GM23338 (cell line): Measurements from ENCODE around the gene PRKCH. TPM values are rescaled to one million over a fixed set of nuclear protein-coding genes. Genes with fewer than 3 reads are reported as not detected.

ENCODE experiments used
- ATAC-seq: fragments of 200-7000 bp; cut with Tn5 transposase; 3 replicates; pipeline ENCODE4 v1.9.1; 2020
- DNase-seq: peaks from one replicate; pipeline ENCODE4 v3.0.0-alpha.2; 2015; ENCODE audit warnings: low spot score
- H2AFZ ChIP-seq: fragments of 200-600 bp; sonication (generic); 2 replicates; pipeline ENCODE4 v1.8.0; 2016; ENCODE audit warnings: antibody characterized with exemption, mild to moderate bottlenecking, moderate library complexity
- H3F3A ChIP-seq: fragments of 200-600 bp; sonication (generic); replicated peaks from 2 replicates; pipeline ENCODE4 v1.8.0; 2017; ENCODE audit warnings: antibody characterized with exemption, mixed run types, low read depth
- H3K27ac ChIP-seq: fragments of 200-600 bp; sonication (generic); 2 replicates; pipeline ENCODE4 v1.6.1; 2016; ENCODE audit warnings: low read depth
- H3K27me3 ChIP-seq: fragments of 200-600 bp; sonication (generic); 2 replicates; pipeline ENCODE4 v1.8.0; 2016; ENCODE audit warnings: mild to moderate bottlenecking, mixed run types, moderate library complexity; ENCODE audit not compliant: insufficient read depth
- H3K36me3 ChIP-seq: fragments of 200-600 bp; sonication (generic); 2 replicates; pipeline ENCODE4 v1.8.0; 2016; ENCODE audit warnings: mild to moderate bottlenecking; ENCODE audit not compliant: insufficient read depth
- H3K4me1 ChIP-seq: fragments of 200-600 bp; sonication (generic); 2 replicates; pipeline ENCODE4 v1.8.0; 2016; ENCODE audit warnings: mild to moderate bottlenecking, moderate library complexity; ENCODE audit not compliant: insufficient read depth
- H3K4me2 ChIP-seq: fragments of 200-600 bp; sonication (generic); 2 replicates; pipeline ENCODE4 v1.7.1; 2017; ENCODE audit warnings: mixed run types
- H3K4me3 ChIP-seq: fragments of 200-600 bp; sonication (generic); 2 replicates; pipeline ENCODE4 v1.6.1; 2016; ENCODE audit warnings: mixed run types
- H3K79me2 ChIP-seq: fragments of 200-600 bp; sonication (generic); replicated peaks from 2 replicates; pipeline ENCODE4 v1.8.0; 2017; ENCODE audit warnings: mild to moderate bottlenecking; ENCODE audit not compliant: insufficient read depth
- H3K9me2 ChIP-seq: fragments of 200-600 bp; sonication (generic); 2 replicates; pipeline ENCODE4 v1.8.0; 2017; ENCODE audit not compliant: insufficient read depth
- H4K20me1 ChIP-seq: fragments of 200-600 bp; sonication (generic); replicated peaks from 2 replicates; pipeline ENCODE4 v1.8.0; 2017; ENCODE audit warnings: mild to moderate bottlenecking; ENCODE audit not compliant: insufficient read depth
- H3K27ac Mint-ChIP-seq: 2 replicates; pipeline ENCODE4 v1.8.0; 2020; ENCODE audit warnings: inconsistent platforms, mild to moderate bottlenecking, moderate library complexity, mixed read lengths
- H3K27me3 Mint-ChIP-seq: 3 replicates; pipeline ENCODE4 v1.8.0; 2022; ENCODE audit warnings: low read depth, mild to moderate bottlenecking, moderate library complexity, mixed read lengths, inconsistent platforms; ENCODE audit not compliant: insufficient read depth, poor library complexity
- H3K36me3 Mint-ChIP-seq: 3 replicates; pipeline ENCODE4 v1.8.0; 2021; ENCODE audit warnings: low read depth, mild to moderate bottlenecking, inconsistent platforms, moderate library complexity, mixed read lengths
- H3K4me1 Mint-ChIP-seq: 3 replicates; pipeline ENCODE4 v1.8.0; 2020; ENCODE audit warnings: mild to moderate bottlenecking, inconsistent platforms, mixed read lengths
- H3K4me3 Mint-ChIP-seq: 3 replicates; pipeline ENCODE4 v1.8.0; 2021; ENCODE audit warnings: moderate library complexity, mild to moderate bottlenecking, inconsistent platforms, mixed read lengths
- H3K9me3 Mint-ChIP-seq: 3 replicates; pipeline ENCODE4 v1.8.0; 2020; ENCODE audit warnings: moderate library complexity, mild to moderate bottlenecking, inconsistent platforms, mixed read lengths
- CREB1 ChIP-seq: fragments of 250-450 bp; sonication (Bioruptor Pico); IDR thresholded peaks from 2 replicates; pipeline ENCODE4 v1.5.0; 2020; ENCODE audit warnings: low read depth, mild to moderate bottlenecking, moderate library complexity
- ETS1 ChIP-seq: IDR thresholded peaks from 2 replicates; pipeline ENCODE4 v1.6.1; 2016; ENCODE audit warnings: antibody characterized with exemption
- EZH2 ChIP-seq: fragments of 200-600 bp; sonication (generic); IDR thresholded peaks from one replicate; pipeline ENCODE4 v1.8.0; 2017; ENCODE audit warnings: antibody characterized with exemption, mild to moderate bottlenecking, low read depth; ENCODE audit not compliant: unreplicated experiment
- EZH2phosphoT487 ChIP-seq: fragments of 200-600 bp; sonication (generic); IDR thresholded peaks from one replicate; pipeline ENCODE4 v1.8.1; 2018; ENCODE audit warnings: antibody characterized with exemption; ENCODE audit not compliant: unreplicated experiment
- NANOG ChIP-seq: IDR thresholded peaks from 2 replicates; pipeline ENCODE4 v1.6.1; 2016; ENCODE audit warnings: antibody characterized with exemption, borderline replicate concordance
- POLR2AphosphoS5 ChIP-seq: IDR thresholded peaks from 2 replicates; pipeline ENCODE4 v1.6.1; 2016; ENCODE audit warnings: antibody characterized with exemption, low read depth
- STAT1 ChIP-seq: IDR thresholded peaks from one replicate; pipeline ENCODE4 v1.6.1; 2016; ENCODE audit warnings: antibody characterized with exemption; ENCODE audit not compliant: unreplicated experiment
- ZNF114 ChIP-seq: fragments of 250-450 bp; sonication (Bioruptor Pico); IDR thresholded peaks from 2 replicates; pipeline ENCODE4 v1.5.0; 2020; ENCODE audit warnings: mild to moderate bottlenecking, moderate library complexity
- ZNF462 ChIP-seq: fragments of 250-450 bp; sonication (Bioruptor Pico); IDR thresholded peaks from 2 replicates; pipeline ENCODE4 v1.5.0; 2020; ENCODE audit warnings: mild to moderate bottlenecking, moderate library complexity
- polyA plus RNA-seq: library from polyadenylated mRNA; unstranded; fragments of >200 nt; fragmentation: Nextera tagmentation; extraction: Ambion mirVana; gene quantifications from 2 replicates; pipeline ENCODE4 v1.2.1, GENCODE V29; 2016
- total RNA-seq: library from RNA; depleted of rRNA; stranded (reverse); fragments of >200 nt; shearing (Covaris generic); gene quantifications from 2 replicates; pipeline ENCODE4 v1.2.3, GENCODE V29; 2014

The PRKCH gene
- total and polyA plus RNA-seq, 2 experiments from 2014 or later, result 5.4 to 10.1 TPM

GRCh38 chr14:61584331-61584741, 263.0 kb downstream of the PRKCH start:
- no peaks in the 10 kb centered on the region for H3F3A ChIP-seq
- H3K4me2 ChIP-seq, result no peak overlapping the region
- Mint-ChIP-seq H3K27me3 (no peaks in the 10 kb centered on the region), H3K4me1 (peaks cover 15% of the 10 kb centered on the region), H3K9me3 (no peaks in the 10 kb centered on the region), H3K4me3 (no peak overlapping the region), H3K27ac (no peak overlapping the region), H3K36me3 (no peaks in the 10 kb centered on the region)
- DNase-seq, result no peak
- no peak for ATAC-seq
- no peaks in the 10 kb centered on the region for H3K9me2 ChIP-seq
- no peaks in the 10 kb centered on the region for H3K36me3 ChIP-seq
- H3K27me3 ChIP-seq, result no peaks in the 10 kb centered on the region
- no peak overlapping the region for H2AFZ ChIP-seq
- no peaks in the 10 kb centered on the region for H3K4me1 ChIP-seq
- H3K4me3 ChIP-seq, result no peak overlapping the region
- no peak for TF ChIP-seq STAT1
- no peak for TF ChIP-seq NANOG
- TF ChIP-seq EZH2phosphoT487, result no peak
- TF ChIP-seq ZNF114 (CRISPR knock-in tag), result no peak
- no peak for TF ChIP-seq CREB1 (CRISPR knock-in tag)
- TF ChIP-seq EZH2, result no peak
- TF ChIP-seq ETS1, result no peak
- no peak for TF ChIP-seq POLR2AphosphoS5
- no peak for TF ChIP-seq ZNF462
- no peak overlapping the region for H3K27ac ChIP-seq
- no peaks in the 10 kb centered on the region for H4K20me1 ChIP-seq
- no peaks in the 10 kb centered on the region for H3K79me2 ChIP-seq
